GM18909 (cell line): ENCODE measurements around the gene AFF3.

Experiments
- ATAC-seq: cut with Tn5 transposase; IDR thresholded peaks from one replicate; pipeline ENCODE4 v1.9.1; 2021; ENCODE audit warnings: mild to moderate bottlenecking; ENCODE audit not compliant: unreplicated experiment, poor library complexity

The AFF3 gene

GRCh38 chr2:100016756-100017155 is 125.6 kb downstream of the AFF3 start:
- no peak for ATAC-seq

- no peak for ATAC-seq
Observed at GRCh38 chr2:100015849-100016248, 126.5 kb downstream of the AFF3 start.

DNA sequence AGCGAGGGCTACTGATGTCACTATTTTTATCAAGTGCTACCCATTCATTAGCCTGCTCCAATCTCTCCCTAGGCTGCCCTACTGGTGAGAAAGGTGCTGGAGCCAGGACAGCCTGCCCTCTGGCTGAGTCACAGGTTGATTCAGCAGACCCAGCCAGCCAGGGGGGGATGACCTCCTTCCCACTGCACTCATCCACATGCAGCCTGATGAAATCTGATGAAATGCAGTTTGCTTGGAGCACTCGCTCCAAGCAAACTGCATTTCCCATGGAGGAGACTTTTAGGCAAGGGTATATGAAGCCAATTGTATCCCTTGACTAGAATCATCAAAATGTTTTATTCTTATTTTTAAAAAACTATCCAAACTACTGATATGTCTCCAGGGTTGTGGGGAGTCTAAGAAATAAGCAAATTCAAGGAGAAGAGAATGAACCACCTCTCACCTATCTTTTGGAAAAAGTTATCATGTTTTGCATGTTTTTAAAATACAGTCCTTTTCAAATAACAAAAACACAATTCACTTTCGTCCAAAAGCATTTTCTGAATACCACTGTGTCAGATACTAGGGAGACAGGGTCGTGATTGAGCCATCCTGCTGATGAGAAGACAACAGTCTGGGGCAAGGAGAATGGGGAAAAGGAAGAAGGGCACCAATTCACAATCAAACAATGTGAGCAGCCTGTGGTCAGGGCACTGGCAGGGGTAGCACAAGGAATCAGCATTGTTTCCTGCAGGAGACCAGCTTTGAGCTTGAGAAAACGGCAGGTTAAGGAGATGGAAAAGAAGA is 128.3 kb downstream of the AFF3 start:
- no peak for ATAC-seq

GRCh38 chr2:100012561-100012960 is 129.8 kb downstream of the AFF3 start:
- ATAC-seq: no peak

DNA sequence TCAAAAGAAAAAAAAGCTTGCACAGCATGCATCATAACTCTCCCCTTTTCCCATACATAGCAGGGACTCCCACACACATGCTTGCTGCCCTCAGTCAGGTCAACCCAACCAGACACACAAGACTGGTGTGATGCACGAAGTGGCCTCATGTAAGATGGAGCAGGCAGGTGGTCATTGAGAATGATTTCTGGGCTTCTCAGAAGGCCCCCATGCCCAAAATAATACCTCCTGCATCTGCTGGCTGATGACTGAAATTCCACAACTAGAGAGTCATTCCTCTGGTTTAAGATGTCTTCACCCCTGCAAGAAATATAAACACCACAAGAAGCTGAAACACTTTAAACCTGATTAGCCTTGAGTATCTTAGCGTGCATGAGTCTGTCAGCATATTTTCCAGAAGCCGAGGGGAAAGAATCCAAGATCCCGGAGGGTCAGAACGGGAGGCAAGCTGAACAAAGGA is 131.1 kb downstream of the AFF3 start:
- no peak for ATAC-seq

- no peak for ATAC-seq
Observed at GRCh38 chr2:100010606-100011005, 131.8 kb downstream of the AFF3 start.

- no peak for ATAC-seq
Observed at GRCh38 chr2:100009743-100010142, 132.6 kb downstream of the AFF3 start.

DNA sequence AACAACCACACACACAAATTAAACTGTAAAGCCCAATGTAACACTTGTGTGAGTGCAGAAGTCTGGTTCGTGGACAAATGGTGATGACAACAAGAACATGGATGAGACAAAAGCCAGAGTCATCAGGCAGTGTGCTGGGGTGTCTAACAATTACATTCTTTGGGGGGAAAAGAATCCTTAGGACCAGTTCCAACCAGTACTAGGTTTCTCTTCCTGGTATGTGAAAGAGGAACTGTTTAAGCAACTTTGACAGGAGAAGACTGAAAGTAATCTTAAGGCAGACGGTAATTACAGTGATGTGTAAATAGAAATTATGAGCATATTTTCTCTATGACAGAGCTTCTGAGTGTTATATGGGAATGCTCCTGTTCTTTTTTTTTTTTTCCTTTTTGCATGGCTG is 133.4 kb downstream of the AFF3 start:
- no peak for ATAC-seq

DNA sequence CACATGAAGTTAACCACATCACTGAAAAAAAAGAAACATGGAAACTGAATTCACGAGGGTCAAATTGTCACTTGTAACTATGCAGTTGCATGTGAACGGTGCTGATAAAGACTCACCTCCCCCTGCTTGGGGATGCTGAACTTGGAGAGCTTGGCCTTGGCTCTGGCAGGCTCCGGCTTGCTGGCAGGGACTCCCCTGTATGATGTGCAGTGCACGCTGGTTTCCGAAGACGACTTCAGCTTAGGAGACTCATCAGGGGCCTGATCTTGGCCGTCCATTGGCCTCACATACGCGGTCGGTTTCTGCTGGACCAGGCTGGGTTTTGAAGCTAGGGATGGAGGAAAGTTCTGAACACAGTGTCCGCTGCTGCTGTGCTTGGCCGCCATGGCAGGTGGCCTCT is 135.9 kb downstream of the AFF3 start:
- no peak for ATAC-seq

- no peak for ATAC-seq
Observed at GRCh38 chr2:100004959-100005387, 137.4 kb downstream of the AFF3 start.

DNA sequence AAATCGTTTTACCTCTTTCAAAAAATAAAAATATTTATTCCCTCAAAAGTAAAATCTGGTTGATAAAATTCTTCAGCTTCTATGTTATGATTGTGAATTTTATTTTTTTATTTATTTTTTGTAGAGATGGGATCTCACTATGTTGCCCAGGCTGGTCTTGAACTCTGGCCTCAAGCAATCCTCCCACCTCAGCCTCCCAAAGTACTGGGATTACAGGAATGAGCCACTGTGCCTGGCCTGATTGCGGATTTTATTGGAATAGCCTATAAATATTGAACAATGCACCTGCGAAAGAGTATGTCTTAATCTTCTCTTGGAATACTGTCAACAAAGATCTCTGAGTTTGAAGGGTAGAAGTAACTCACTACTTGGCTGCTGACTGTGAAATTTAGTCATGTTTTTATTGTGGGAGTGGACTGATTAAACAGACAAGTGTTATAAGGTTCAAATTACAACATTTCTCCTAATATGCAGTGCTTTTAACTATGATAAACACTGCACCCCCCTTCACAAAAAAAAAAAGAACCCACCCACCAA is 138.0 kb downstream of the AFF3 start:
- no peak for ATAC-seq

- no peak for ATAC-seq
Observed at GRCh38 chr2:100002059-100002458, 140.3 kb downstream of the AFF3 start.

- no peak for ATAC-seq
Observed at GRCh38 chr2:100000915-100001707, 141.3 kb downstream of the AFF3 start.

DNA sequence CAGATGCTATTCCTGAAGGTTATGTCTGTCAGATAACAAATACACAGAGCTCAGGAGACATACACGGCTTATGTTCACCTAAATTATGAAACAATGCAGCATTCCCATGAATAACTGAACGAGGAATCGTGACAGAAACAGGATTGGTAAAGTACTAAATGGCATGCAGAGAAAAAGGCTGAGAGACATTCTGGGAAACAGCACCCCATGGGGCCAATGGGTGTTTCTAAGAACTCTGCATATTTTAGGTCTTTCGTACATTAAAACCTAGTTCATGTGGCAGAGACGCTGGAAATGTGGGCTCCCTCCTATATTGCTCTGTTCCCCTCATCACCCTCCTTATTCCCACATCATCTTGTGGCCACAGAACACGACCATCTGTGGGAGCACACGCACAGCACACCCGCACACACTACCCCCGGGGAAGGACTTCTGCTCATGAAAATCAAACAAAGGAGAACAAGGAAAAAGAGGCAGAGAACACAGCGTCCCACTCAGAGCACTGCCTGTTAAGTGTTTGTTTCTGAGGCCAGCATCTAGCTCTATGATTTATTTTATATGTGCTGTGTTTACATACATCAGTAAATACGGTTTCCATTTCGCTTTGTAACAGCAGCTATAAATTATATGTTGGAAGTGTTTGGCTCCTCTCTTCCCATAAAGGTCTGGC is 143.6 kb downstream of the AFF3 start:
- no peak for ATAC-seq

- ATAC-seq: no peak
Observed at GRCh38 chr2:99989905-99990304, 152.5 kb downstream of the AFF3 start.

- no peak for ATAC-seq
Observed at GRCh38 chr2:99988599-99988998, 153.8 kb downstream of the AFF3 start.

GRCh38 chr2:99987160-99987559 is 155.2 kb downstream of the AFF3 start:
- no peak for ATAC-seq

DNA sequence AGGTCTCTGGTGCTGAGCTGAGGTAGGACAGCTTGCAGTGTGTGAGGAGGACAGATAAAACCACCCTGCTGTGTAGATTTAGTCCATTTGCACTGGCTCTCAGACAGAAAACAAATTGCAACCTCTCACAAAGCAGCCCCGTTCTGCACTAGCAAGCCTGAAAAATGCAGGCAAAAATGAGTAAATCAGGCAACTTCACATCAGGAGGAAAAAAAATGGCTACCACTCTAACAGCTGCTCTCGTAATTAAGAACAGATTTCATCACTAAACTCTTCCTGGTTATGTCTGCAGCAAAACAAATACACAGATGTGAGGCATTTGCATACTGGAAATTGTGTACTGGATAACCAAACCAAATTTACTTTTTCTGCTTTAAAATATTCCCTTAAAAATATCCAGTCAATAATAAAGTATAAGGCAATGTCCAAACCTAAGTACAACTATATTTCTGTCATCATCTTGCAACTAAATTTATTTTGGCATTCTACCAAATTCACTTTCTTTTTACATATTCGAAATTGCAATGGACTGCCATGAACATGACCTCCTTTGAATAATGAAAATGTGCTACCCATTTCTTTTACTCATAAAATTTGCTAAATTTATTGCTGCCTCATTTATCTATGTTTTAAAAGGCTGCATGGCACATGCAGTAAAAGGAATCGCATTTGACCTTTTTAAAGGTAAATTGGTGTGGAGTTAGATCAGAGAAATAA is 157.4 kb downstream of the AFF3 start:
- no peak for ATAC-seq

GRCh38 chr2:99982744-99983143 is 159.6 kb downstream of the AFF3 start:
- ATAC-seq: no peak

GRCh38 chr2:99981840-99982239 is 160.6 kb downstream of the AFF3 start:
- ATAC-seq: no peak
